HG02943 (cell line): ENCODE data around the gene ERC2.
"Not testable (repeated sequence)": the region's sequence is repeated elsewhere in the genome, so short reads cannot be mapped to it uniquely, and the experiment has no call there.

ENCODE experiments used
- ATAC-seq: cut with Tn5 transposase; IDR thresholded peaks from one replicate; pipeline ENCODE4 v1.9.1; 2021; ENCODE audit warnings: mild to moderate bottlenecking, low read depth, moderate library complexity; ENCODE audit not compliant: unreplicated experiment

ERC2 gene

DNA sequence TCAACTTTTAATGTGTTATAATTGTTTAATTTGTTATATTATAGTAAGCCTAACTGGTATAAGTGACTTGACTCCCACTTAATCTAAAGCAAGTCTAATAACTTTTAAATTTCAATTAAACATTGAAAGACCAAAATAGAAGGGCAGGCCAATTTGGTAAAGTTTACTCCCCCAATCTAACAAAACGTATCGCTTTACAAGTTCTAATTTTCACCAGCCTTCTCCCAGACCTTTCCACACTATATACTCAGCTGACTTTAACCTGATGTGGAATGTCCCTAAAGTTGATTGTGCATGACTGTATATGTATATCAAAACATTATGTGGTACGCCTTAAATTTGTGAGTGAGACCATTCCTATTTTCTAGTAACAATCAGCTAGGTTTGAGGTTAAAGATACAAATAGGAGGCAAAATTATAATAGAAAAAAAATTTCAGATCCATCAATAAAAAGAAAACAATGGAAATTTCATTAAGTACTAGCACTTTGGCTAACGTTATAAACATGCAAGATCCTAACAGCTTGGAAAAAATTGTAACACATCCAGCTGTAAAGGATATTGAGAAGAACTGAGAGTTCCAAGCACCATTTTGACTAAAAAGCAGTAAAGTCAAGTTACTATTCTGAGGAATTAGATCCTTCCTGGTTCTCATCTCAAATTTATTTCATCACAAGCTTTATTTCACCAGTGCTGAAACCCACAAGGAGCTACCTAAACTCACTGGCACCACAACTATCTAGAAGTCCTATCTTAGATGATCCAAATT, 199.5 kb downstream of the ERC2 start:
- no peak for ATAC-seq

DNA sequence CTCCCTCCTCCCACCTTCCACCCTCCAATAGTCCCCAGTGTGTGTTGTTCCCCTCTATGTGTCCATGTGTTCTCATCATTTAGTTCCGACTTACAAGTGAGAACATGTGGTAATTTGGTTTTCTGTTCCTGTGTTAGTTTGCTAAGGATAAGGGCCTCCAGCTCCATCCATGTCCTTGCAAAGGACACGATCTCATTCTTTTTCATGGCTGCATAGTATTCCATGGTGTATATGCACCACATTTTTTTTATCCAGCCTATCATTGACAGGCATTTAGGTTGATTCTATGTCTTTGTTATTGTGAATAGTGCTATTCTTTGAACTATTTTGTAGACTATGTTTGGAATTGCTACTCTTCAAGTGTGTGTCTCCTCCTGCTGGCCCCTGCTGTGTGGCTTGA, 206.4 kb downstream of the ERC2 start:
- ATAC-seq: not testable (repeated sequence)

DNA sequence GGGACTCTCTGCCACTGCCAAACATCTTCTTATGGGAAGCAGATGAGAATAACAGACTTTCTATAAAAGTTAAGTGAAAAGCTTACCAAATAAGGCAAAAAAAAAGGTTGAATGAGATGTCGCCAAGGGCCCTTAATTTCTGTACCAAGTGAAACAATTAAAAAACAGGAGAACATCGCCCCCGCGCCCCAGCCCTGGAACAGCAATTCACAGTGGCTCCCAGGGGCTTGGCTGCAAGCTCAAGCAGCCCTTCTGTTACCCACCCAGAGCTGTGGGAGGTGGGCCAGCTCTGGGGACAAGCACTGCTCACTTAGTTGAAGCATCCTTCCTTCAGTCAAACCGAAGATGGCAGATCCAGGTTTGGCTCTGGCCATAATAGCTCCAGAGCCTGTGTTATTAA, 208.0 kb downstream of the ERC2 start:
- ATAC-seq: no peak

DNA sequence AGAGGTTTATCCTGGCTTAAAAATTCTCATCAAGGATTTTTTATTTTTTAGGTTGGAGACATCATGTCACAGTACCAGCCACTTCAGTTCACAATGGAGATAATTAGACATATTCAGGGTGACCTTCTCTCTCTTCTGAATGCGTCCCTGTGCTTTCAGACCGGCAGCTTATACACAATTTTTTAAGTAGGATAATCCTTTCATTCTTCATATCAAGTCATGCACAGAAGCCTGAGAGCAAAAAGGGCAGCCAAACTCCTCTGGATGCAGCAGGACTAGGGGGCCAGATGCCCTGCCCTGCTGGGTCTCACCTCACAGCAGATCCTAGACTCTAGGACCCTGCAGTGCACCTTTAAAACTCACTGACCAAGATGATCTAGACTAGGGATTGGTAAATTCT, 210.4 kb downstream of the ERC2 start:
- no peak for ATAC-seq

DNA sequence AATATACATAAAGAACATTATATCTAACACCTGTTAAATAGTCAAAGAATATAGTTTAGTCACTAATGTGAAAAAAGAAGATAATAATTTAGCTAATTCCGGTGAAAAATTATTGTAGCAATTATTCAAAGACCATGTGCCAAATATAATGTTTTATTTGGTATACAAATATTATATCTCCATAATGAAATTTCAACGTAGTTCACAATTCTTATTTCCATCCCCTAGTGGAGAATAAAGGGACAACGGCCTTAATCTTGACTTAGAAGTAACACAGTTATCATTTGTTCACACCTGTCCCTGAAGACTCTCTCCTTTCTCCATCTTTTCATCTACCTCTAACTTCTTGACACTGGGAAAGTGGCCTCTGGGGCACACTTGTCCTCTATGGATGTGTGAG, 213.4 kb downstream of the ERC2 start:
- no peak for ATAC-seq

DNA sequence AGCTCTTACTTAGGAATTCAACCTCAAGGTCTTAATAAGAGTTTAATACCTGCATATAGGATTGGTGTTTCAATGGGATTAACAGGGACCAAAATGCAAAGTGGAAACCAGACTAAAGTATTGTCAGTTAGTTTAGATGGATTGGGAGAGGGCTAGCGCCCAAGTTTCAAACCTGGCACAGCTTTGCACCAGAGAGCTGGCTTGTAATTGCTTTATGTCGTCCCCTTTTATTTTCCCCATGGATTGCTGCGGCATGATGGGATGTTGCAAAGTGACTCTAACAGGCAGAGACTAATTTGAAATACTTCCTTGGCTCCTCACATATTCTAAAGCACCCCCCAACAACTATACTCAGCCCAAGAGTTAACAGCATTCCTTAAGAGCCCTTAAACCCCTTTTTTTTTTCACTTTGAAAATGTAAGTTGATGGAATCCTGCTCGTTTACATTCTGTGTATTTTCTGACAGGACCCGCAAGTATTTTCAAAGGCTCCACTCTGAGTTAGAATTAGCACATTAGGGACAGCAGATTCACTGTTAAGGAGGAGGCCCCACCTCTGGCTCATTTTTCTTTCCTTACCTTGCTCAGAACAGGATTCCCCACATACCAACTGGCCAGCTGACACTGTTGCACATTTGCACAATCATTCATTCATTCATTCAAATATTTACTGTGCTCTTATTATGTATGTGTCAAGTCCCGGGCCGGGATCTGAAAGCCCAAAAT, 214.2 kb downstream of the ERC2 start:
- ATAC-seq: no peak

DNA sequence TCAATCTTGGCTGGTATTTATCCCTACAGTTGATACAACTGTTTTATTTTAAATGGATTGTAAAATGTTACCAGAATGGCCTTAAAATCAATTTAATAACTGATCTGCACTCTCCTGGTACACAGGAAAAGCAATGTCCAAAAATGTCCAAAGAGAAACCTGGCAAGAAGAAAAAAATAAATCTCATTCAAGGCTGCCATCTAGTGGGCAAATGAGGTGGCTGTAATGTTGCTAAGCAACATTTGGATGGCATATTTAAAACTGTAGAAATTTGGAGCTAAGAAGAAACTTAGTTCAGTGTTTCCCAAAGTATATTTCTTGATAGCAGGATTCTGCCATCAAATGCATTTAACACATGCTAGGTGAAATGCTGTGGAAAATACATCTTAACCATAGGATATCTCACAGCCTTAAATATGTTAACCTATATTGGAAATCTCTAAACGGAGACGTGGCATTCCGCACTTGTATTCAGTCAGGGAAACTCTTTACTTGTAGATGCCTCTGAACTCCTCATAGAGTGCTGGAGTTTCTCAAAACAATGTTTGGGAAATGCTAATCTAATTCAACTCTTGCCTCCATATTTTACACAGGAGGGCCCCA, 216.8 kb downstream of the ERC2 start:
- ATAC-seq: no peak

DNA sequence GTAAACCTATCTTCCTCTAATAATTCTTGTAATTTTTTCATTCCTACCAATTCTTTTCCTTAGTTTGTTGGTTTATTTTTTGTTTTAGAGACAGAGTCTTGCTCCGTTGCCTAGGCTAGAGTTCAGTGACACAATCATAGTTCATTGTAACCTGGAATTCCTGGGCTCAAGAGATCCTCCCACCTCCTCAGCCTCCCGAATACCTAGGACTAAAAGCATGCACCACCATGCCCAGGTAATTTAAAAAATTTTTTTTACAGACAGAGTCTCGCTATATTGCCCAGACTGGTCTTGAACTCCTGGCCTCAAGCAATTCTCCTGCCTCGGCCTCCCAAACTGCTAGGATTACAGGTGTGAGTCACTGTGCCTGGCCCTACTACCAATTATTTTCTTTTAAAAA, 220.2 kb downstream of the ERC2 start:
- ATAC-seq: no peak

DNA sequence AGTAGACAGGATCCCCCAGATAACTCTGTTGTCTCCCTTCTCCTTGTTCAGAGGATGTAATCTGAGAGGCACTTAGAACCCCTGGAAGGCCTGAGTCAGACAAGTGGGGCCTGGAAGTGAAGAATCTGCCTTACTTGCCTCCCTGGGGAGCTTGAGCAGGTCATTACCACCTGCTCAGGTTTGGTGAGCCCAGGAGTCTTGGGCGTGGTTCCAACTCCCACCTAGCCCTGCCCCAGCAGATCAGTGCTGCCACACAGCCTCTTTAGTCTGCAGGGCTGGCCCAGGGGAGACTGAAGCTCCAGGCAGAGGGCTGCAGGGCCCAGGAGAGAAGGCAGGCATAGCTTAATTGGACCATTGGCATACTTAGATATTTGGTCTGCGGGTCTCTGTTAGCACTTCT, 230.0 kb downstream of the ERC2 start:
- no peak for ATAC-seq

DNA sequence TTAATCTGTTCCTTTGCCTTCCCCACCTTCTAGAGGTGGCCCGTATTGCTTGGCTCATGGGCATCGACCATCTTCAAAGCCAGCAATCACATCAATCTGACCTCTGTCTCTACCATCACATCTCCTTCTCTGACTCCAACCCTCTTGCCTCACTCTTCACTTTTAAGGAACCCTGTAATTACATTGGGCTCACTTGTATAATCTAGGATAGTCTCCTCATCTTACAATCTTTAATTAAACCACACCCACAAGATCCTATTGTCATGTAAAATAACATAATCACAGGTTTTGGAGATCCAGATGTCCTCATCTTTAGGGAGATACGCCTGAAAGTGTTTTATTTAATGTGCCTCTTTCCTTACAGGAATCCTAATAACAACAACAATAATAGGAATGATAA, 234.5 kb downstream of the ERC2 start:
- ATAC-seq: no peak

DNA sequence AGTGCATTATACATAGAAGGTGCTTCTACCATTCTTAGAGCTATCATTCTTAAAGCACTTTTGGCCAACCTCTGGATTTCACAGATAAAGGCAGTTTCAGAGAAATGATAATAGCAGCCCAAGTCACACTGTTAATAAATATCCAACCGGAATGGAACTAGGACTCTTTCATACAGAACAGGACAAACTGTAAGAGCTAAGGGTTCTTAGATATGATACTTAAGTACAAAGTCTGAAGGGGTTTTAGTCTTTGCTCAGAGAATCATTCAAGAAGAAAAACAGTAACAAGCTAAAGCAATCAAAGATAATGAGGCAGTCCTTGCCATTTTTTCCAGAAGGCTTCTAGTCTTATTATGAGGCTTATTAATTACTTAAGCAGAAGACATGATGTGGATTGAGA, 239.0 kb downstream of the ERC2 start:
- ATAC-seq: no peak

DNA sequence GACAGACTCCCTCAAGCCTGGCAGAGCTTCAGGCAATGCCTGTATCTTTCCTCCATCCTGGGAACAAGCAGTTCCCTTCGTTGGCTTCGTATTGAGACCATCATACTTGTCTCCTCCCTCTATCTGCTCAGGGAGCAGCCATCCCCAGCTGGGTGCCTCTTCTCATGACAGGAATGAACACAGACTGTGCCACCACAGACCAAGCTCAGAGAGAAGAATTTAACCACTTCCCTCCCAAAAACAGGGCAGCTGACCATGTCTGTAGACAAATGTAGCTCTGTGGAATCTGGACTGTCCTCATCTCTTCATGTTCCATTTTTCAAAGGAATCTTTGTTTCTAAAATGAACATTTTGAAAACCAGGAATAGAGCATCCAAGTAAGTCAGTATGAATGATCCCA, 245.4 kb downstream of the ERC2 start:
- no peak for ATAC-seq

DNA sequence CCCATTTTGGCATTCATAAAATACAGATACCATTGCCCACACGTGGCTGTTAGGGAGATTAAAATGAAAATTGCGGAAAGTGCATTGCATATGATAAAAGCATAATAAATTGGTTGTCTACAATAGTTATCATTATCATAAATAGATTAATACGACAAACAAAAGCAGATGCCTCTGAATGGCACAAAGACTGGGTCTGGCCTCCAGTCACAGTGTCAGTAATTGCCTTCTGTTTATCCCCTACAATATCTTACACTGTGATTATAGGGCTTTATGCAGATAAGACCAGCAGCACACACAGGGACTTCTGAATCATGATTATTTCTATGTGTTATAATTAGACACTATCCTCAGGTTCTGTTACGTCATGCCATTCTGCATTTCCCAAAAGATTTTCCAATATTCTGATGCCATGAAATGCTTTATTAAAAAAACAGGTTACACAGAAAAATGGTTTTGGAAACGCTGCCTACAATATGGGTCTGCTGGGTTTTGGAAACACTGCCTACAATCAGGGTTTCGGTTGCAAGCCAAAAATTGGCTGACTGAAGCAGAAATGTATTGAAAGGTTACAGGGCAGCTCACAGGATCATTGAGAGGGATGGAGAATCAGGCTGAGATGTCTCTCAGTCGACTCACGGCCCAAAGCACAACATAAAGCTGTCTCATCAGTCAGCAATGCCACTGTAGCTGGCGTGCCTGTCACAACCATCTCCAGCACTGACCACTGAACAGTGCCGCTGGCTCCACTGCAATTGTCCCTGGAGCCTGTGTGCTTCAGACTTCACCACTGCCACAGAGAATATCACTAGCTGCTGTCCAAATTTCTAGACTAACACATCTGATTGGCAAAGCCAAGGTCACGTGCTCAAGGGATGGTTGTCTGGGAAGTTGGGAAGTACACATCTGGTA, 248.1 kb downstream of the ERC2 start:
- ATAC-seq: no peak

DNA sequence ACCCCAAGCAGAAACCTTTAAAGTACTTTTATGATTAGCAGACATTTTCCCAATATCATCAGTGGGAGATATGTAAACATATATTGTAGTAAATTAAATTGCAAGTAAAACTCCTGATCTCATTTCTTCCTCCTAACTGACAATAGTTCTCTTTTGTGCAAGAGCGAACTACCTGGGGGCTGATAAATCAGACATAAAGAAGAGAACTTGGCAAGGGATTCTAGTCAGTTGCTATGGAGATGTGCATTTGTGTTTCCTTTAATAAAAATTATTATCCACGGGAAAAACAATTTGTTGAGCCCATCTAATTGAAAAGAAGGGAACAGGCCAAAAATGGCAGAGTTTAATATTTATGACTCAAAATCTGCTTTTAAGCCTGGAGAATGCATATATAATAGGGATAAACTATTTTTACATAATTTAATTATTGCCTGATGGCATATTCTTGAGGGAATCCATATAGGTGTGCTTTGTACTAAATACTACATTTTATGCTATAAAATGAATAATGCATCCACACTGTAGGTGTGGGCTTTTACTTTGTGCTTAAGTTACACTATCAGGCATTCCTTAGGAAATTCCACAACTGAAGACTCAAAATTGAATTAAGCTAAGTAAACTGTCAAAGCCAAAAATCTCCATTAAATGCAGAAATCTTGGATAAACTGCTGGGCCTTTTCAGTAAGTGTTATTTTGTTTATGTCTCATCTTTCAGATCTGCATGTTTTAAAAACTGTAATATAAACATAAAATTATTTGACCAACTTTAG, 258.1 kb downstream of the ERC2 start:
- ATAC-seq: no peak

DNA sequence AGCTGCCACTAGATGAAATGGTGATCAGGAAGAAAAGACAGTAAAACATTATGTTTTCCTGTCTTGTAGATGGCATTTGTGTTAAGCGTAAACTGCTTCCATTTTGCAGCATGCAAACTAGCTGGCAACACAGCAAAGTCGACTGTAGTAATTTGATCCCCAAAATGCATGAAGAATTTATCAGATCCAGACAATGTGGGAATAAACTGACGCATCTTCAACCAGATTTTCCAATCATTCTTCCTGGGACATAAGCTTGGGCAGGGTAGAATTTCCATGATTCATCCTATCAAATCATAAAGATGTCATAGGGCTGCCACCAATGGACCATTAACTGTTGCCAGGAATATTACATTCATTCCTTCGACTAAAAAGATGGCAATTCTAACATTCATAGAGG, 260.3 kb downstream of the ERC2 start:
- no peak for ATAC-seq

DNA sequence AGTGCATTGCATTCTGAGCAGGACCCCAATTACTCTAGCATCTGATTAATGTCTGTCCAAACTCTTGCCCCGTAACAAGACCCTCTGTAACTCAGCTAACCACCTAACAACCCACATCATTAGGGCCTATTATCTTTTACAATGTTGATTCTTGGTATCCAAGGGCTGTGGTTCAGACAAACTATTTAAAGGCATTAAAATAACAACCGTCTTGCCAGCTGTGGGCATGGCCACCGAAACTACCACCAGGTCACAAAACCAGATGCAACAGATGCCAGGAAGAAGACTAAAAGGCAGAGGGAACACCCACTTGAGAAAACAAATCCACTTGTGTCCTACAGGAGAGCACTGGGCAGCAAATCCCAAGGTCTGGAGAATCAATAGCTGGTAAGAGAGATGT, 262.9 kb downstream of the ERC2 start:
- ATAC-seq: no peak

DNA sequence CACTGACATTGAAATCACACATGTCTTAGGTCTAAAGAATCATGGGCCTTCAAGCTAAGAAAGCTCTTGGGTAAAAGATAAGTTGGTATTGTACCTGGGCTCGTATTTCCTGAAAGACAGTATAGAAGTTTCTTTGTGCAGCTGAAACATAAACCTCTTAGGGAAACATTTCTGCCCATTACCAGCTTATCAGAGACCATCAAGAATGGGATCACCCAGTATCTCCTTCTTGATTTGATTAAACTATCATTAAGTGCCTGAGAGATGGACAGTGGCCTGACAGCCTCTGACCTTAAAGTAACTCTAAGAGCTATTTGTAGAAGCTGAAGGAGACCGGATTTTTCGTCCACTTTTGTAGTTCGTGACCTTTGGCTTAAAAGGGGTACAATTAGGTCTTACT, 265.3 kb downstream of the ERC2 start:
- ATAC-seq: no peak

DNA sequence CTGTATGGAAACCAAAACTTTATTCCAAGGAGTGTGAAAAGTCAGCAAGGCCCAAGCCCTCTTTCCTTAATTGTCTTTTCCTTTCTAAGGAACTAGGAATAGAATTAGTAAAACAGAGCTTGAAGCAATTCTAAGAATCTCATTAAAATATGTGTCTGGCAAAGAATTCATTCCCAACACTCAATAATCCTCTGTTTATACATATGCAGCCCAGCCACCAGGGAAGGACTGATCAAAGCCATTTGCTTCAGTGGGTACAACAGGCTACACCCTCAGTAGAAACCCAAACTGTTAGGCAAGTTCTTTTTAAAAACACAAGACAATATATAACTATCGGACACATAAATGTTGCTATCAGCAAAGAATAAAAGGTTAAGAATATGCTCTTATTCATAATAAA, 266.9 kb downstream of the ERC2 start:
- no peak for ATAC-seq

DNA sequence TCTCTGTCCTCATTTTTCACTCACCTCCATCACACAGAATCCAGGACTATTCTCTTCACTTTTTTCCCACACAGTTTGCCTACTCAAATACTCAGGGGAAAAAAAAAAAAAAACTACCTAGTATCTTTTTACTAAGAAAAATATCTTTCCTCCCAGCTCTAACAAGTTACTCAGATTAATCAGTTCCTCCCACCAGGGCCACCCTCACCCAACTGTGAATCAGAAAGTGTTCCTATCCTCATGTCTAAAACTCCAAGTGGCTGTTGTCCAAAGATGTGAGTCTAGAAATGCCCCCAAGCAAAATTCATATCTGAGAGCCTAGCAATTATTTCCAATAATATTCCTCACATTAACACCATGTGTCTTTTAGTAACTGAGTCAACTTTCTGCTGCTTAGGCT, 268.0 kb downstream of the ERC2 start:
- no peak for ATAC-seq

DNA sequence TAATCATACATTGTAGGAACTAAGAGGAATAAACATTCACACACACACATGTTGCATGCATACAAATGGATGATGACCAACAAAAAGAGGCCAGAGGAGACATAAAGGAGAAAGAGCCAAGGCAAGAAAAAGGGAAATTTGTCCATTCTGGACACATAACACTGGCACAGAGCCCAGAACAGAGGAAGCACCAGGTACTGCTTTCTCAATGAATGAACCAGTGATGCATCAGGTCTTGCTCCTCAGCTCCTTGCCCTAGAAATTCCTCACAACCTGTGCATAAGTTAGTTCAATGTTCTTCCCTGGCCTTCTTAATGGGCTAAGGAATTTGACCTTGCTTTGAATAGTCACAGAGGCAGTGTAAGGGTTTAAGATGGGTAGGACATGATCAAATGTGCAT, 270.3 kb downstream of the ERC2 start:
- ATAC-seq: no peak
